ENCODE data around the gene P2RX6.
"Not testable (repeated sequence)": the region's sequence is repeated elsewhere in the genome, so short reads cannot be mapped to it uniquely, and the experiment has no call there.

The P2RX6 gene

DNA sequence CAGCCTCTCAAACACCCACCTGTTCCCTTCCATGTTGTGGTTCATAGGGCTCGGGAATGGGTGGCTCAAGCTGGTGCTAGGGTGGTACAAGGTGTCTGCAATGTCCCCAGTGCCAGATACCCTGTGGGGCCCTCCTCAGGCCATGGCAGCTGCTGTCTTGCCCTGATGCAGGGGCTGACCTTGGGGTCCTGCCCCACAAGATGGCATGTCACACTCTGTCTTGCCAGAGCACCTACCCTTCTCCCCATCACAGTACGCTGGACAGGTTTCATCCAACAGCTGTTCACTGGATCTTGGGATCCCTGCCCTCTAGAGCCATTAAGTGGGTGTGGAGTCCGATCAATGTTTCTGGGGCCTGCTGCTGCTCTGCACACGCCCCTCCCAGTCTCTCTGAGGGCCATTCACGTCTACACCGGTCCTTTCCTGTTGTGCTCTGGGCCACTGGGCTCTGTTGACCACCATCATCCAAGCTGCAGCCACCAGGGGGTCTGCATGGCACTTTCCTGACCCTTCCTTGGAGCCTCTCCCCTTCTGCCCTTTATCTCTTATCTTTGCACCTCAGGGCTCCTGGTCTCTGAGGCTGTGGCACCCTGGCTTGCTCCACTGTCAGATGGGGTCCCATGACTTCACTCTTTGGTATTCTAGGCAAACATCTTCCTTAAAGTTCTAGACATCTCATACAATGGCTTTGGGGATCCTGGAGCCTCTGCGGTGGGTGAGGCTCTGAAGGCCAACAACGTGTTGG, 37.9 kb downstream of the P2RX6 start:
- no peak for DNase-seq (ENCODE audit: low read depth in 2 of 2)

DNA sequence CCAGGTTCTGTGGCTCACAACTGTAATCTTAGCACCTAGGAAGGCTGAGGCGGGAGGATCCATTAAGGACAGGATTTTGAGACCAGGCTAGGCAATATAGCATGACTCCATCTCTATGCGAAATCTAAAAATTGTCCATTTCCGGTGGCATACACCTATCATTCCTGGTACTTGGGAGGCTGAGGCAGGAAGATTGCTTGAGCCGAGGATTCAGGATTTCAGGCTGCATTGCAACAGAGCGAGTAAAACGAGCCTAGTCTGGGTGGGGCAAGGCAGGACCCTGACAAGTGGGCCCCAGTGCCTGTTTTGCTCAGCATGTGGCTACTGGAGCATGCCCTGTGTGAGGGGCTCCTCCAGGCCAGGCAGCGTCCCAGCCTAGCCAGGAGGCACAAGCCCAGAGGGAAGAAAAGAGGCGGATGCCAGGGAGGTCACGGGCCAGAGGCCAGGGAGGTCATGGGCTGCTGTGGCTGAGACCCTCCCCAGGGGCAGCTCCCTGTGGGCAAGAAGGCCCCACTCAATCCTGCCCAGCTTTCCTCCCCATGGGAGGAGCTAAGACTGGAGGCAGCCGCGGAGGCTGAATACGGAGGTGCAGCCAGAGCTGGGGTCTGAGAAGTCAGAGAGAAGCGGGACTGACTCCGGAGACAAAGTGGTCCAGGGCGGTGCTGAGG, 39.2 kb downstream of the P2RX6 start:
- no peak for DNase-seq (ENCODE audit: low read depth in 2 of 2)

DNA sequence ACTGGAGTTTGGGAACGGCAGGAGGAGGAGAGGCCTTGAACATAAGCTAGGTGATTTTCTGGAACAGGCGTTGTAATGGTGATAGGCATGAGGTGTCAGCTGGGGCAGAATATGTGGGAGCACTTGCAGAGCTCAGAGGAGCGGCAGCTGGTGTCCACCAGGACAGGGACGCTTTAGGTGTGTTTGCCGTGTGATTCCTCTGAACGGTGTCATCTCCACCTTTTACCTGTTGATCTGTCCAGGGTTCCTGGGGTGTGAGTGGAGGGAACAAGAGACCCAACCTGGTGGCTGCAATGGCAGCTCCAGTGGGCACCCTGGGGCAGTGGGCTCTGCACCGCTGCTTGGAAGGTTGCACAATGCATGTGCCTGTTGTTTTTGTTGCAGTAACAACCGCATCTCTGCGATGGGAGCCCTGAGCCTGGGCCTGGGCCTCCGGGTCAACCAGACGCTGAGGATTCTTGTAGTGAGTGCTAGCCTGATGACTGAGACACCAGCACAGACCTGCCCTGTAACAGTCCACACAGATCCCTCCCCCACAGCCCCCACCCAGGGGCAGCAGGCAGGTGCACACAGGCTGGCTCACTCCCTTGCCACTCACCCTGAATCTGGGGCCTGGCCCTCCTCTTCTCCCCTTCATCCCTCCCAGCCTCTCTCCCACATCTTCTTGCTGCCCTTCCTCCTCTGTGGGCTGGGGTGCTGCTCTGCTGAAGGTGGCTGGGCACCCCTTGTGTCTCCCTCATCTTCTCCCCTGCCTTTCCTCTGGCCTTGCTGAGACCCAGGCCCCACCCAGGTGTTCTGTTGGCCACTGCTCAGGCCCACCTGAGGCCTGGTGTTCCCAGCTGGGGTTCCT, 40.0 kb downstream of the P2RX6 start:
- no peak for DNase-seq (ENCODE audit: low read depth in 2 of 2)

DNA sequence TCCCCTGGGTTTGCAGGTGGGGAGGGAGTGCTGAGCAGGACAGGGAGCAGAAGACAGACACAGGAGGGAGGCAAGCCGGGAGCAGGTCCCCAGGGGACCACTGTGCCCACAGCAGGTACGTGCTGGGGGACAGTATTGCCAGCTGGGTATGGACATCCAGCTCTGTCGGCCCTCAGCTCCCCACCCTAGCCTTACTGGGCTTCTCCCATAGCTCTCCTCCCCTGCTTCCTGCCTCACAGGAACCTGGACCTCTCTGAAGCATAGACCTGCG, 40.5 kb downstream of the P2RX6 start:
- no peak for DNase-seq (ENCODE audit: low read depth in 2 of 2)

DNA sequence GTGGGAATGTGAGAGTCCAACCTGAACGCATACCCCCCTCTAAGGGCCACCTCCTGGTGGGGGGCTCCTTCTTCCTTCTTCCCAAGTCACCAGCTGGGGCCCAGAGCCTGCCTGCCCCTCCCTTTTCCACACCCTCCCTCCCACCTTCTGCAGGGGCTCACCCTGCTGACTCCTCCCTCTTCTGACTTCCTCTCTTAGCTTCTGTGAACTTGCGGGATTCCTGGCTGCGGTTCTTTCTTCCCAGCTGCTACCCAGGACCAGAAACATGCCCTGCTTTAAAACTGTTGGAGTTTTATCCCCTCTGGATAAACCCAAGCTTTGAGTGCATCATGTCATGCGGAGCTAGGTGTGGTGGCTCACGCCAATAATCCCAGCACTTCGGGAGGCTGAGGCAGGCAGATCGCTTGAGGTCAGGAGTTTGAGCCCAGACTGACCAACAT, 40.9 kb downstream of the P2RX6 start:
- DNase-seq (ENCODE audit: low read depth in 2 of 2): no peak

DNA sequence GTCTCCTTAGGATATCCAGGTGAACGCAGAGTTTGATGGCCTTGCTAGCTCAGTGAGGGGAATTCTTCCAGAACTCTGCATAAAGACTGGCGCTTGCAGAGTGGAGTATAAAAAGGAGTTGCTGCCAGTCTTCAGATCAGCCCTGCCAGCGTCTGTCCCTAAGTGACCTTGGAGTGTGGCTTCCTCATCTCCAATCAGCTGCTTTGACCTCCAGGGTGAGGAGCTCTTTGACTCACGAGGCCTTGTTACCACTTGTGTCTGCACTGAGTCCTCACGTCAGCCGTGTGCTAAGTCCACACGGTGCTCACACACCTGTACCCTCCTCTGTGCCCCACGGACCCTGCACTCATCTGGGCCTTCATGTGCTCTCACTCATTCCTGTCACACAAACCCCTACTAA, 45.4 kb downstream of the P2RX6 start:
- DNase-seq (ENCODE audit: low read depth in 2 of 2): not testable (repeated sequence)

DNA sequence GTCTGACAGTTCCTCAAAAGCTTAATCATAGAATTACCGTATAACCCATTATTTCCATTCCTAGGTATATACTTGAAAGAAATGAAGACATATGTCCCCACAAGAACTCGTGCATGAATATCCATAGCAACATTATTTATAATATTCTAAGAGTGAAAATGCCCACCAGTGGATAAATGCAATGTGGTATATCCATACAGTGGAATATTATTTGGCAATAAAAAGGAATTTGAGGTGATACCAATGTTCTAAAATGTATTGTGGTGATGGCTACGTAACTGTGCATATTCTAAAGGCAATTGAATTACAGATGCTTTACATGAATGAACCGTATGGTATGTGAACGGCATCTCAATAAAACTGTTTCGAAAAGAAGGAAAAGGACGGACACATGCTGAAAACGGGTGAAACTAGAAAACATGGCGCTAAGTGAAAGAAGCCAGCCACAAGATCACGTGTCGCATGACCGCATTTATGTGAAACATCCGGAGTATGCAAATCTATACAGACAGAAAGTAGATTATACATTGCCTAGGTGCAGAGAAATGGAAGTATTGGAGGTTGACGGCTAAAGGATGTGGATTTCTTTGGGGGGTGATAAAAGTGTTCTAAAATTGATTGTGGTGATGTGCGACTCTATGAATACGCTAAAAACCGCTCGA, 46.8 kb downstream of the P2RX6 start:
- DNase-seq (ENCODE audit: low read depth in 2 of 2): not testable (repeated sequence)

DNA sequence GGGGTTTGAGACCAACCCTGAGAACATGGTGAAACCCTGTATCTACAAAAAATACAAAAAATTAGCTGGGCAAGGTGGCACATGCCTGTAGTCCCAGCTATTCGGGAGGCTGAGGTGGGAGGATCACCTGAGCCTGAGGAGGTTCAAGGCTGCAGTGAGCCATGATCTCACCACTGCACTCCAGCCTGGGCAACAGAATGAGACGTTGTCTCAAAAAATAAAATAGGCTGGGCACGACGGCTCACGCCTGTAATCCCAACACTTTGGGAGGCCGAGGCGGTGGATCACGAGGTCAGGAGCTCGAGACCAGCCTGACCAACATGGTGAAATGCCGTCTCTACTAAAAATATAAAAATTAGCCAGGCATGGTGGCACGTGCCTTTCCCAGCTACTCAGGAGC, 49.5 kb downstream of the P2RX6 start:
- not testable (repeated sequence) for DNase-seq (ENCODE audit: low read depth in 2 of 2)

DNA sequence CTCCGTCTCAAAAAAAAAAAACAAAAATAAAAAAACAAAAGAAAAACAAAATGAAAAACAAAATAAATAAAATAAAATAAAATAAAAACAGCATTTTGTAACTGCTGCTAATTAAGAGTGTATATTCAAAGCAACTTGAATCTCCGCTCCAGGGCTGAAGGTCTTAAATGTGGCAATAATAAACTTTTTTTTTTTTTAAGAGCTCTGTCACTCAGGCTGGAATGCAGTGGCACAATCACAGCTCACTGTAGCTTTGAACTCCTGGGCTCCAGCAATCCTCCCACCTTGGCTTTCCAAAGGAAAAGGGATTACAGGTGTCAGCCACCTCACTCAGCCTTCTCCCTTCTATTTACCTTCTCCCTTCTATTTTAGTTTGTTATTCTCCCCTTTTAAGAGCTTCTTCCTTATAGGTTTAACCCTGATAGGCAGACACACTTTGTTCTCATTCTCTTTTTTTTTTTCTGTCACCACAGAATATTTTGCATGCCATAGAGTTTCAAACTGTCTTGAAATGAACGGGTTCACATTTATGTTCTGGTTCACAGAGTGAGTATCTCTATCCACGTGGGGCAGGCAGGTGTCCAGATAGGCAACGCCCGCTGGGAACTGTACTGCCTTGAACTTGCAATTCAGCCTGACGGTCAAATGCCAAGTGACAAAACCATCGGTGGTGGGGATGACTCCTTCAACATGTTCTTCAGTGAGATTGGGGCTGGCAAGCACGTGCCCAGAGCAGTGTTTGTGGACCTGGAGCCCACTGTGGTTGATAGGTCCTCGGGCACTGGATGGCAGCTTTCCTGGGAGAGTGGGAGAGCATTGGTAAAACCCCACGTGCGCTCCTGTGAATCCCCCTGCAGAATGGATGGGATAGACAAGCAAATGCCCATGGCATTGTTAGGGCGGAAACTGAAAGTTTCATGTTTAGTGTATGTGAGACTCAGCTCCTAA, 50.2 kb downstream of the P2RX6 start:
- no peak for DNase-seq (ENCODE audit: low read depth in 2 of 2)

DNA sequence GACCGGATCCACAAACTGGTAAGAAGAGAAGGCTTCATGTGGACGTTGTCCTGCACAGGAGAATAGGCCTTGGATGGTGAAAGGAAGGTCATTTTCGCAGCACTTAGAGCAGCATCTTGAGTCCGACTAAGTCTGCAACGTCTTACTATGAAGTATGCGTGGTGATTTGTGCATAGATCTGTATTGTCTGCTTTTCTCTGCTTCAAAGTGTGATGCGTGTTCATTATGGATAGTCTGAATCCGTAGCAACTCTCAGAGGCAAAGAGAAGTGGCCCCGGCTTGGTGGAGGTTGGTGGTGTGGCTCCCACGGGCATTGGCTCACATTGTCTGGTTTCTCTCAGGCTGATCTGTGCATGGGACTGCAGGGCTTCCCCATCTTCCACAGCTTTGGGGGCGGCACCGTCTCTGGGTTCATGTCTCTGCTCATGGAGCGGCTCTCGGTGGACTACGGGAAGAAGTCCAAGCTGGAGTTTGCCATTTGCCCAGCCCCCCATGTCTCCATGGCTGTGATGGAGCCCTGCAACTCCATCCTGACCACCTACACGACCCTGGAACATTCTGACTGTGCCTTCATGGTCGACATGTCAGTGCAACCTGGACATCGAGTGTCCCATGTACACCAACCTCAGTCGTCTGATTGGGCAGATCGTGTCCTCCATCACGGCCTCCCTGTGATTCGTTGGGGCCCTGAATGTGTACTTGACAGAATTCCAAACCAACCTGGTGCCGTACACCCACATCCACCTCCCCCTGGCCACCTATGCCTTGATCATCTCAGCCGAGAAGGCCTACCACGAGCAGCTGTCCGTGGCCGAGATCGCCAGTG, 52.3 kb downstream of the P2RX6 start:
- no peak for DNase-seq (ENCODE audit: low read depth in 2 of 2)

DNA sequence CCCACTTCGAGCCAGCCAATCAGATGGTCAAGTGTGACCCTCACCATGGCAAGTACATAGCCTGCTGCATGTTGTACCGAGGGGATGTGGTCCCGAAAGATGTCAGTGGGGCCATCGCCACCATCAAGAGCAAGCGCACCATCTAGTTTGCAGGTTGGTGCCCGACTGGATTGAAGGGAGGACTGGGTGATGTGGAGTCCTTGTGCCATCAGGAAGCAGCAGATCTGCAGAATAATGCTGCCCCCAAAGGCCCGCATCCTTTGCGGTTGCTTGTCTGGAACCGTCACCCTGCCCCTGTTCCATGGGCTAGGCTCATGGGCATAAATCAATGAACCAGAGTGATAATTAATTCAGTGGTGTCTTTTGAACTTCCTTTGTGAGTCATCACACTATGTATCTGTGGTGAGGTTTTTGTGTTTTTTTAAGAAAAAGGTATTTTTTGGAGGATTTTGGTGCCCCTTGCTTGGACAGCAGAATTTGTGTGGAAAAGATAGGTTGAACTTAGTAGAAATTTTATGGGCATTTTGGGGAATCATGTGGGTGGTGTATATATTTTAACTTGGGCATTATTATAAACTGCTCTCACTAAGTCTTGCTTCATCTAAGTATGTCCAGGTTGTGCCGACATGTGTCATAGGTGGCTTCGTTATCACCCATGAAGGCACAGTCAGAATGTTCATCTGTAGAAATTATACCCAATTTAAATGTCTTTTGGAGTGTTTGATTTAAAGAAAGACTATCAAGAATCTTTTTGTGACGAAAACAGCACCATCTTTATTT, 53.1 kb downstream of the P2RX6 start:
- DNase-seq (ENCODE audit: low read depth in 2 of 2): no peak

DNA sequence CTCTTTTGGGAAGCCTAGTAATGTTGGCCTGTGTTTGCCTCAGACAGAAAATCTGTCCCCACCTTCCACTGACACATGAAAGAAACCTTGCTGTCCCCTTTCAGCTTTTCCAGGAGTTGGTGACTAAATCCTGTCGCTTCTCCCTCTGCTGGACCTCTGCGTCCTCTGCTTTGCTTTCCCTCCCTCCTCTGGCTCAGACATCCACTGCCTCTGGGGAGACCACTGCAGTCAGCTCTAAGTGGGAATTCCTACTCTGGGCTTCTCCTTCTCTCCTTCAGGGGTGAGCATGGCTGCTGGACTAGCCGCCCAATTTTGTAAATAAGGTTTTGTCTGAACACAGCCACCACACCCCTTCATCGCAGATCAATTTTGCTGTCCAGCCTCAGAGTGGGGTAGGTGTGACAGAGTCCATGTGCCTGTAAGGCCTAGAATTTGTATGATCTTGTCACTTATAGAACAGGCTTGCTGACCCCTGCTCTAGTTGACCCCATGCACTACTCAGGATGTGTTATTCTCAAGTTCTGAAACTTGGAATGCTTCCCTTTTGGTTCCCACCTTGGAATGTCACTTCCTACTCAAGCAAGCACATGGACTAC, 53.8 kb downstream of the P2RX6 start:
- no peak for DNase-seq (ENCODE audit: low read depth in 2 of 2)

DNA sequence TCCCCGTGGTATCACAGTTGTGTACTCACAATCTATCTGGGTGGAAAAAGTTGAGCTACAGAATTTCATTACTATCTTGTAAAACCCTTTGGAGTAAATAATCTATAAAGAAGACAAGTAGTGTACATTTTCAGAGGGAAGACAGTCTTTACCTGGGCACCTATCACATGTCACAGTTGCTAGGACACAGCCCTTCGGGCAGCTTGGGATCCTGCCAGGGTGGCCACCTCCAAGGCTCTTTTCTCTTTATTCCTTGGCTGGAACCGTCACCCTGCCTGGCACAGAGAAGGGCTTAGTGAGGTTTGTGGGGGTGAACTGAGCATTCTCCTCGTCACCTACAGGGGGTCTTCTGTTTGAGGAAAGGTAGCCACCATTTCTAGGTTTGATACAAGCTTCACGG, 54.4 kb downstream of the P2RX6 start:
- no peak for DNase-seq (ENCODE audit: low read depth in 2 of 2)

DNA sequence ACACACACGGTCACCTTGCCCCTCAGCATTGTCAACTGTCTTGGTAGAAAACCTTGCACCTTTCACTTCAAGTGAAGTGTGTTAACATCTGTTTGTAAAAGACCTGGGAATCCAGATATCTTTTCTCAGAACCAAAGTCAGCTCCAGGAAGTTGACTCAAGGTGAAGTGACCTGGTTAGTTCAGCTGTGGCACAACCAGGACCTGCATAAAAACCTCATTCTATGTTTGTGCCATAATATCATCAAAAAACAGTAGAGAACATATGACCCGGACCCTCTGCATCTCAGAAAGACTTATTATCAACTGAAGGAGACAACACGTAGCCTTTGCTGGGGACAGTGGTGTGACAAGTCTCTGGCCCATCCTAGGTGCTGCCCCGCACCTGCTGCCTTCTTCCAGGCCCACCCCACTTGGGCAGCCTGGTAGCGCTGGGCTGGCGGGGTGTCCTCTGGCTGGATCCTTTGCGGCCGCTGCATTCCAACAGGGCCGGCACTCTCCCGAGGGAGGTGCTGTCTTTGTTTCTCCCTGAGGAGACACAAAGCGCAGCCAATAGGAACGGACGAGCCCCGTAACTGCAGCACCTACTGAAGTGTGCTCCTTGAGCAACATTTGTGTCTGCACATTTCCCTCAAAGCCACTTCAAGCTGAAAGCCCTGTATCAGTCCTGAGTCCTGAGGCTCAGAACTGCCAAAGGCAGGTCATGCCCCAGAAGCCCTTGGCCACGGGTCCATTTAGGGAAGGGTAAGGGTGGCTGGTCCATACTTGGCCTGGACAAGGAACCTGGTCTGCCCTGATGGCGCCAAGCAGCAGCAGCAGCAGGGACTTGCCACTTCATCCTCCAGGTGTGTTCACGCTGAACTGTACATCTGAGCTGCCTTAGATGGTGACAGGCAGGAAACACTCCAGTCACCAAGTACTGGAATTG, 56.0 kb downstream of the P2RX6 start:
- no peak for DNase-seq (ENCODE audit: low read depth in 2 of 2)

DNA sequence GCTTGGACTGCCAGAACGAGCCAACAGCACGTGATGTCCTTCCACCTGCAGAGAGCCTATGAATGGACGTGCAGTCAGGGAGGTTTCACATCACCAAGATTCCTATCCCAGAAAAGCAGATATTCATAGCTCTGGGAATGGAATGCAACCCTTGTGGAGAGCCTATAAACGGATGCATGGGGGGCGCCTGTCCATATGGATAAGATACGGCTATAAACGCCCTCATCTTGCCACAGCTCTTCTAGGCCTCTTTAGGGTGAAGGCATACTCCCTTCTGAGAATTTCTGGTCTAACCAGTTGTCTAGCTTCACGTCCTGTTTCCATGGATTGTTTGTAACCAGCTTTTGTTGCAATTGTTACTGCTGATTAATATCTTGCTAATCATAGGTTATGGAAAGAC, 56.8 kb downstream of the P2RX6 start:
- DNase-seq (ENCODE audit: low read depth in 2 of 2): not testable (repeated sequence)

DNA sequence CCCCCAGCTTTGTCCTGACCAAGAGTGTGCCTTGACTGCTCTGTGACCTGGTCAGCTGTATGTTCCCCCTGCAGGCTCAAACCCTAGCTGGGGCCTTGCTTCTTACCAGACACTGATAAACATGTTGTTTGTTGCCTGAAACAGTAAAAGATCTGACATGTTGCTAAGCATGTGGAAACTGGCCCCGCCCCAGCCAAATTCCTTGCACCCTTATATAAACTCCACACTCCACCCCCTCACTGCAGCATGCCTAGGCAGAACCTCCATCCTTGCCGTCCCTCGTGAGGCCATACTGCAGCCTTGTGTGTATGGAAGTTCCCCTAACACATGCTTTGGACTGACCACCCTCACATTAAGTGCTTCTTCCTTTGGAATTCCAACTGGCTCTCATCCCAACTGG, 58.1 kb downstream of the P2RX6 start:
- no peak for DNase-seq (ENCODE audit: low read depth in 2 of 2)

DNA sequence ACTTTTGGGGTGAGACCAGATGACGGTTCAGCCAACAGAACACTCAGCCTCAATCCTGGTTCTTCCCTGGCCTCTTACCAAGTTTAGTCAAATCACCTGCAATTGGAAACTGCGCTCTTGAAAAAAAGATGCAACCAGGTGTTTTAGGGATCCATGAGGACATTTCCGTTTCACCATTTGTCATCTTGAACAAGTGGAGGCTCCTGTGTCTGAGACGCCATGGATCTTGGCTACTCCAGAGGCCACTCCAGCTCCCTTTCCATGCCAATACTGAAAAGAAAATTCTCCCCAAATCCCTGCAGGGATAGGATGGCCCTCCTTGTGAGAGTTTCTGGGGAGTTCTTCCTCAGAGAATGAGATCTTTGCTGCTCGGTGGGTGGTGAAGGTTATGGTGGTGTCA, 58.5 kb downstream of the P2RX6 start:
- no peak for DNase-seq (ENCODE audit: low read depth in 2 of 2)

DNA sequence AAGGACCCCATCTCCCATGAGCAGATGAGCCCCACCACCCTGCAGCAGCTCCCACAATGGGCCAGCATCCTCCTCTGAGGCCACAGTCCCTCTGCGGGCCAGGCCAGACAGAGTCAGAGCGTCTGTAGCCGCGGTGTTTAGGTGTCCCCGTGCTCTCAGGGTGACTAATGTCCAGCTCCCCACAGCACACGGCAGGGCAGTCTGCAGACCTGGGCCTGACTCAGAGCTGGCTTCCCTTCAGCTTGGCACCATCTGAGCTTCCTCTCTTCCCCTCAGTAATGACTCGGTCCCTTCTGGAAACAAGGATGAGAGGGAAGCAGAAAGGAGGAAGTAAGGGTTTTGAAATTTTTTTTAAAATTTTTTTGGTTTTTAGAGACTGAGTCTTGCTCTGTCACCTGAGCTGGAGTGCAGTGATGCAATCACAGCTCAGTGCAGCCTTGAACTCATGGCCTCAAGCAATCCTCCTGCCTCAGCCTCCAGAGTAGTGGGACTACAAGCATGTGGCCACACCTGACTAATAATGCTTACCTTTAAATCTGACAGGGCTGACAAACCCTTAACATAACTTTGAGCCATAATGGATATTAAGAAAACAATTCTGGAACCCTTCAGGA, 59.2 kb downstream of the P2RX6 start:
- no peak for DNase-seq (ENCODE audit: low read depth in 2 of 2)

Data from stimulated activated CD4-positive, alpha-beta T cell treated with anti-CD3 and anti-CD28 coated beads, Interleukin-12 subunit alpha, Interleukin-12 subunit beta, amount 100 ng/mL, for 24 hours (primary cell).